ENCODE results near the gene PPP2R3A.
A peak's percentile ranks its signal among the peaks of the same experiment; 100 is the strongest.
"Not testable (repeated sequence)": the region's sequence is repeated elsewhere in the genome, so short reads cannot be mapped to it uniquely, and the experiment has no call there.

The PPP2R3A gene

GRCh38 chr3:136083641-136084382 is 118.3 kb downstream of the PPP2R3A start:
- DNase-seq (ENCODE audit: low read depth), result not testable (repeated sequence)

- not testable (repeated sequence) for DNase-seq (ENCODE audit: low read depth)
These were observed 119.5 kb downstream of the PPP2R3A start for GRCh38 chr3:136085067-136085466.

GRCh38 chr3:136093771-136094170 is 128.2 kb downstream of the PPP2R3A start:
- no peak for DNase-seq (ENCODE audit: low read depth)

GRCh38 chr3:136105044-136105443 is 139.5 kb downstream of the PPP2R3A start:
- DNase-seq (ENCODE audit: low read depth), result no peak

GRCh38 chr3:136106101-136106500 is 140.6 kb downstream of the PPP2R3A start:
- DNase-seq (ENCODE audit: low read depth), result no peak

GRCh38 chr3:136109499-136109898 is 144.0 kb downstream of the PPP2R3A start:
- DNase-seq (ENCODE audit: low read depth), result no peak

GRCh38 chr3:136110481-136110880 is 145.0 kb downstream of the PPP2R3A start:
- no peak for DNase-seq (ENCODE audit: low read depth)

- DNase-seq (ENCODE audit: low read depth), result no peak
These were observed 148.9 kb downstream of the PPP2R3A start for GRCh38 chr3:136114421-136114820.

GRCh38 chr3:136119332-136119731 is 153.8 kb downstream of the PPP2R3A start:
- DNase-seq (ENCODE audit: low read depth), result not testable (repeated sequence)

GRCh38 chr3:136119783-136120182 is 154.3 kb downstream of the PPP2R3A start:
- not testable (repeated sequence) for DNase-seq (ENCODE audit: low read depth)

- no peak for DNase-seq (ENCODE audit: low read depth)
These were observed 155.1 kb downstream of the PPP2R3A start for GRCh38 chr3:136120373-136121348.

GRCh38 chr3:136122006-136122405 is 156.5 kb downstream of the PPP2R3A start:
- no peak for DNase-seq (ENCODE audit: low read depth)

- DNase-seq (ENCODE audit: low read depth), result not testable (repeated sequence)
These were observed 166.1 kb downstream of the PPP2R3A start for GRCh38 chr3:136131647-136132046.

GRCh38 chr3:136134091-136134490 is 168.6 kb downstream of the PPP2R3A start:
- no peak for DNase-seq (ENCODE audit: low read depth)

GRCh38 chr3:136135039-136135802 is 169.7 kb downstream of the PPP2R3A start:
- no peak for DNase-seq (ENCODE audit: low read depth)

GRCh38 chr3:136136454-136136853 is 170.9 kb downstream of the PPP2R3A start:
- no peak for DNase-seq (ENCODE audit: low read depth)

- DNase-seq (ENCODE audit: low read depth), result no peak
These were observed 175.8 kb downstream of the PPP2R3A start for GRCh38 chr3:136141291-136141785.

- DNase-seq (ENCODE audit: low read depth), result no peak
These were observed 176.4 kb downstream of the PPP2R3A start for GRCh38 chr3:136141891-136142290.

- DNase-seq (ENCODE audit: low read depth), result peak; percentile 68
These were observed 177.1 kb downstream of the PPP2R3A start for GRCh38 chr3:136142592-136142991.

GRCh38 chr3:136144397-136144796 is 178.9 kb downstream of the PPP2R3A start:
- DNase-seq (ENCODE audit: low read depth), result not testable (repeated sequence)

- no peak for DNase-seq (ENCODE audit: low read depth)
These were observed 181.6 kb downstream of the PPP2R3A start for GRCh38 chr3:136146981-136147729.

Data from fibroblast of gingiva (primary cell).